SK-N-SH treated with all-trans-retinoic acid at 6 μM for 48 hours (cell line): Measurements from ENCODE around the gene IFIT3.

Experiments used
- ATAC-seq: fragments of 200-7000 bp; cut with Tn5 transposase; 3 replicates; pipeline ENCODE4 v1.9.1; 2020; ENCODE audit warnings: mild to moderate bottlenecking, moderate library complexity
- ARNTL ChIP-seq: fragments of 450-650 bp; formaldehyde crosslinking; IDR thresholded peaks from 2 replicates; pipeline ENCODE4 v1.5.0; 2020; ENCODE audit warnings: low read depth, mild to moderate bottlenecking, moderate library complexity, borderline replicate concordance
- BACH2 ChIP-seq: fragments of 250-450 bp; sonication (Bioruptor Pico); IDR thresholded peaks from 2 replicates; pipeline ENCODE4 v1.9.0; 2021; ENCODE audit warnings: mild to moderate bottlenecking, borderline replicate concordance
- CREB5 ChIP-seq: fragments of 250-450 bp; sonication (Bioruptor Pico); IDR thresholded peaks from 2 replicates; pipeline ENCODE4 v1.5.1; 2020; ENCODE audit warnings: low read depth, mild to moderate bottlenecking, moderate library complexity
- CSRNP3 ChIP-seq: fragments of 250-450 bp; sonication (Bioruptor Pico); IDR thresholded peaks from 2 replicates; pipeline ENCODE4 v1.5.1; 2021; ENCODE audit warnings: mild to moderate bottlenecking, moderate library complexity
- ESRRG ChIP-seq: fragments of 250-450 bp; sonication (Bioruptor Pico); IDR thresholded peaks from 2 replicates; pipeline ENCODE4 v1.6.1; 2021; ENCODE audit warnings: mild to moderate bottlenecking
- ISL1 ChIP-seq: fragments of 250-450 bp; sonication (Bioruptor Pico); IDR thresholded peaks from 2 replicates; pipeline ENCODE4 v2.1.2; 2022; ENCODE audit warnings: mild to moderate bottlenecking, moderate library complexity
- OSR1 ChIP-seq: fragments of 250-450 bp; sonication (Bioruptor Pico); IDR thresholded peaks from 2 replicates; pipeline ENCODE4 v1.8.0; 2022; ENCODE audit warnings: moderate library complexity, mild to moderate bottlenecking, inconsistent platforms
- PATZ1 ChIP-seq: fragments of 250-450 bp; sonication (Bioruptor Pico); IDR thresholded peaks from 2 replicates; pipeline ENCODE4 v1.8.0; 2020; ENCODE audit warnings: mild to moderate bottlenecking, moderate library complexity, borderline replicate concordance
- POU6F1 ChIP-seq: fragments of 250-450 bp; sonication (Bioruptor Pico); IDR thresholded peaks from 2 replicates; pipeline ENCODE4 v1.8.0; 2021; ENCODE audit warnings: low read depth, mild to moderate bottlenecking, moderate library complexity, borderline replicate concordance
- PPARA ChIP-seq: fragments of 250-450 bp; sonication (Bioruptor Pico); IDR thresholded peaks from 2 replicates; pipeline ENCODE4 v1.5.0; 2020; ENCODE audit warnings: mild to moderate bottlenecking, borderline replicate concordance
- SNAI2 ChIP-seq: fragments of 250-450 bp; sonication (Bioruptor Pico); IDR thresholded peaks from 2 replicates; pipeline ENCODE4 v1.5.0; 2020; ENCODE audit warnings: mild to moderate bottlenecking, moderate library complexity
- TOX ChIP-seq: fragments of 250-450 bp; sonication (Bioruptor Pico); IDR thresholded peaks from 2 replicates; pipeline ENCODE4 v1.8.0; 2021; ENCODE audit warnings: mild to moderate bottlenecking, moderate library complexity, borderline replicate concordance
- TSHZ2 ChIP-seq: fragments of 250-450 bp; sonication (Bioruptor Pico); IDR thresholded peaks from 2 replicates; pipeline ENCODE4 v1.5.0; 2020; ENCODE audit warnings: mild to moderate bottlenecking, moderate library complexity
- ZFP3 ChIP-seq: fragments of 250-450 bp; sonication (Bioruptor Pico); IDR thresholded peaks from 2 replicates; pipeline ENCODE4 v1.5.0; 2020; ENCODE audit warnings: mild to moderate bottlenecking, moderate library complexity
- ZFP30 ChIP-seq: fragments of 450-650 bp; formaldehyde crosslinking; IDR thresholded peaks from 2 replicates; pipeline ENCODE4 v1.5.0; 2022; ENCODE audit warnings: mild to moderate bottlenecking, moderate library complexity
- ZNF565 ChIP-seq: fragments of 450-650 bp; formaldehyde crosslinking; conservative IDR thresholded peaks from 2 replicates; pipeline ENCODE4 v1.5.0; 2020; ENCODE audit warnings: low read depth, mild to moderate bottlenecking, moderate library complexity
- ZNF70 ChIP-seq: fragments of 450-650 bp; formaldehyde crosslinking; IDR thresholded peaks from 2 replicates; pipeline ENCODE4 v1.5.0; 2020; ENCODE audit warnings: mild to moderate bottlenecking, moderate library complexity

IFIT3 gene

DNA sequence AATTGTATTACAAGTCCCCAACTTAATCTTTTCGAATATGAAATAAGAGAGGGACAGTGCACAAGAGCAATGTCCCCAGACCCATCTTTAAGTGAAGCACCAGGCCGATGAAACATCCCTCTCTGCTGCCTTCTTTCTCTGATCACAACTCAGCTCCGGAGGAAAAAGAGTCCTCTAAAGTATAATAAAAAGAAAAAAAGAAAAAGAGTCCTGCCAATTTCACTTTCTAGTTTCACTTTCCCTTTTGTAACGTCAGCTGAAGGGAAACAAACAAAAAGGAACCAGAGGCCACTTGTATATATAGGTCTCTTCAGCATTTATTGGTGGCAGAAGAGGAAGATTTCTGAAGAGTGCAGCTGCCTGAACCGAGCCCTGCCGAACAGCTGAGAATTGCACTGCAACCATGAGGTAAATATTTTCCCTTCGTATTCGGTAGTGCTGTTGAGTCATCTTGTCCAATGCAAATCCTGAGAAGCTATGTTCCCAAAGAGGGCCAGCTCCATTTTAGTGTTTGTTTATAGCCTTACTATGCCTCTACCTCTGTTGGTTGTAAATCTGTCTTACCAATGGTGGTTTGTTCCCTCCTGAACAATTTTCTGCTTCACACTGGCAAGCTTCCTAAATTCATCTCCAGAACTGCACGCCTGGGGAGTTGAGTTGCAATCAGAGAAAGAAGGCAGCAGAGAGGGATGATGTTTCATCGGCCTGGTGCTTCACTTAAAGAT, 25.9 kb upstream of the IFIT3 start, which contains the start of gene IFIT2 (continued):
- no peak for TF ChIP-seq CSRNP3 (CRISPR knock-in tag)

GRCh38 chr10:89302625-89303024, 25.2 kb upstream of the IFIT3 start:
- peak; percentile 24 for ATAC-seq
- TF ChIP-seq PATZ1 (CRISPR knock-in tag) (no peak), ARNTL (no peak)
- TF ChIP-seq, all 23 proteins: peak for 0

GRCh38 chr10:89303161-89303560, 24.6 kb upstream of the IFIT3 start:
- ATAC-seq = no peak
- TF ChIP-seq TOX = no peak
- no peak for TF ChIP-seq POU6F1 (CRISPR knock-in tag)

GRCh38 chr10:89304026-89304425, 23.8 kb upstream of the IFIT3 start:
- no peak for ATAC-seq

More at GRCh38 chr10:89304026-89304425, 23.8 kb upstream of the IFIT3 start:
- TF ChIP-seq ZNF70 (CRISPR knock-in tag) (no peak), SNAI2 (CRISPR knock-in tag) (no peak), ZFP3 (CRISPR knock-in tag) (no peak), POU6F1 (CRISPR knock-in tag) (no peak), ZFP30 (CRISPR knock-in tag) (no peak), OSR1 (no peak), TSHZ2 (CRISPR knock-in tag) (no peak), ESRRG (CRISPR knock-in tag) (no peak), PATZ1 (CRISPR knock-in tag) (no peak), ZNF565 (no peak), CREB5 (CRISPR knock-in tag) (no peak), TOX (no peak), ISL1 (CRISPR knock-in tag) (no peak), BACH2 (CRISPR knock-in tag) (no peak), PPARA (no peak)
